ENCODE results near the gene GRK1. TPM values are rescaled to one million over a fixed set of nuclear protein-coding genes. Genes with fewer than 3 reads are reported as not detected.

Gene GRK1
- total RNA-seq, 4 donors from 2014 or later = not detected

GRCh38 chr13:113740286-113740556, 73.2 kb downstream of the GRK1 start:
- TF ChIP-seq POLR2A (IDR thresholded peaks at IDR 0.05) (no peak), EP300 (IDR thresholded peaks at IDR 0.05; ENCODE audit: low read depth) (no peak), POLR2AphosphoS5 (IDR thresholded peaks at IDR 0.05) (no peak)
- TF ChIP-seq, protein P1, sequence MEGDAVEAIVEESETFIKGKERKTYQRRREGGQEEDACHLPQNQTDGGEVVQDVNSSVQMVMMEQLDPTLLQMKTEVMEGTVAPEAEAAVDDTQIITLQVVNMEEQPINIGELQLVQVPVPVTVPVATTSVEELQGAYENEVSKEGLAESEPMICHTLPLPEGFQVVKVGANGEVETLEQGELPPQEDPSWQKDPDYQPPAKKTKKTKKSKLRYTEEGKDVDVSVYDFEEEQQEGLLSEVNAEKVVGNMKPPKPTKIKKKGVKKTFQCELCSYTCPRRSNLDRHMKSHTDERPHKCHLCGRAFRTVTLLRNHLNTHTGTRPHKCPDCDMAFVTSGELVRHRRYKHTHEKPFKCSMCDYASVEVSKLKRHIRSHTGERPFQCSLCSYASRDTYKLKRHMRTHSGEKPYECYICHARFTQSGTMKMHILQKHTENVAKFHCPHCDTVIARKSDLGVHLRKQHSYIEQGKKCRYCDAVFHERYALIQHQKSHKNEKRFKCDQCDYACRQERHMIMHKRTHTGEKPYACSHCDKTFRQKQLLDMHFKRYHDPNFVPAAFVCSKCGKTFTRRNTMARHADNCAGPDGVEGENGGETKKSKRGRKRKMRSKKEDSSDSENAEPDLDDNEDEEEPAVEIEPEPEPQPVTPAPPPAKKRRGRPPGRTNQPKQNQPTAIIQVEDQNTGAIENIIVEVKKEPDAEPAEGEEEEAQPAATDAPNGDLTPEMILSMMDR (IDR thresholded peaks at IDR 0.05) = no peak
- Histone ChIP-seq H3K4me3 (no peak overlapping the region), H3K9me3 (no peaks in the 10 kb centered on the region), H3K27me3 (no peaks in the 10 kb centered on the region), H3K27ac (no peak overlapping the region), H3K36me3 (no peaks in the 10 kb centered on the region), H3K4me1 (peaks cover 0 to 22% (median 19%) of the 10 kb centered on the region in 4 donors)
- DNase-seq = no peak
- in situ Hi-C loops (cut with MboI; ENCODE audit: low pct_ligation_motif_present in 1 of 4, low pct_unique_long_range_greater_than_20kb in 1 of 4, low sequenced_read_pairs in 3 of 4) (no loop called here), intact Hi-C loops (cut with DNase I; ENCODE audit: low total_unique reads) (no loop called here)
- WGBS, 2 donors (ENCODE audit: low coverage in 1 of 2) = 50 to 80% methylated on average over 3 to 9 of the region's 9 CpGs

- Histone ChIP-seq H3K36me3 (no peaks in the 10 kb centered on the region), H3K27me3 (no peaks in the 10 kb centered on the region), H3K9me3 (no peaks in the 10 kb centered on the region), H3K27ac (no peak overlapping the region), H3K4me3 (no peak overlapping the region), H3K4me1 (peaks cover 0 to 22% (median 19%) of the 10 kb centered on the region in 4 donors)
- intact Hi-C loops (cut with DNase I; ENCODE audit: low total_unique reads) (no loop called here), in situ Hi-C loops (cut with MboI; ENCODE audit: low pct_ligation_motif_present in 1 of 4, low pct_unique_long_range_greater_than_20kb in 1 of 4, low sequenced_read_pairs in 3 of 4) (no loop called here)
- WGBS, 2 donors (ENCODE audit: low coverage in 1 of 2) = 83 to 91% methylated on average over 4 to 16 of the region's 16 CpGs
- DNase-seq = no peak
- TF ChIP-seq POLR2AphosphoS5 (IDR thresholded peaks at IDR 0.05) (no peak), EP300 (IDR thresholded peaks at IDR 0.05; ENCODE audit: low read depth) (no peak), POLR2A (IDR thresholded peaks at IDR 0.05) (no peak)
- TF ChIP-seq, protein P1 (IDR thresholded peaks at IDR 0.05) = no peak
Observed at GRCh38 chr13:113740661-113741060, 73.6 kb downstream of the GRK1 start.

DNA sequence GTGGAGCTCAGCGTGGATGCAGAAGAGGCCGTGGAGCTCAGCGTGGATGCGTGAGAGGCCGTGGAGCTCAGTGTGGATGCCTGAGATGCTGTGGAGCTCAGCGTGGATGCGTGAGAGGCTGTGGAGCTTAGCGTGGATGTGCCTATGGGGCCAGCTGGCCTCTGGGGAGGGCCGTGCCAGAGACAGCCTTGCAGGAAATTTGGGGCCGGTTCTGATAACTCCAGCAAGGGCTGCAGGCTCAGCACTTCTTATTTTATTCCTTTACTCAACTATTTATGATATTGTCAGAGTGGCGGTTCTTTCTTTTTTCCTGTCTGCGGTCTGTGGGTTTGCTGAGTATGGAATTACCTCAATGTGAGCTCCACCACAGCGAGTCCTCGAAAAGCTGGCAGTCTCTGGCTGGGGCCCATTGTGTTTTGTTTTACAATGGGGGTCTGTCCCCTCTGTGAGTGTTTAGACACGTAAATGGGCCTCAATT, 74.2 kb downstream of the GRK1 start:
- in situ Hi-C loops (cut with MboI; ENCODE audit: low pct_ligation_motif_present in 1 of 4, low pct_unique_long_range_greater_than_20kb in 1 of 4, low sequenced_read_pairs in 3 of 4) (no loop called here), intact Hi-C loops (cut with DNase I; ENCODE audit: low total_unique reads) (no loop called here)
- DNase-seq = no peak
- Histone ChIP-seq H3K4me1 (peaks cover 0 to 22% (median 18%) of the 10 kb centered on the region in 4 donors), H3K4me3 (no peak overlapping the region), H3K36me3 (no peaks in the 10 kb centered on the region), H3K27ac (no peak overlapping the region), H3K9me3 (no peaks in the 10 kb centered on the region), H3K27me3 (no peaks in the 10 kb centered on the region)
- 52 to 66% methylated on average over 10 to 15 of the region's 15 CpGs for WGBS, 2 donors (ENCODE audit: low coverage in 1 of 2)
- TF ChIP-seq EP300 (IDR thresholded peaks at IDR 0.05; ENCODE audit: low read depth) (no peak), POLR2A (IDR thresholded peaks at IDR 0.05) (no peak)

GRCh38 chr13:113742000-113742441, 75.0 kb downstream of the GRK1 start:
- Histone ChIP-seq H3K4me1 (peaks cover 0 to 18% (median 12%) of the 10 kb centered on the region in 4 donors), H3K27ac (no peak overlapping the region), H3K9me3 (no peaks in the 10 kb centered on the region), H3K36me3 (no peaks in the 10 kb centered on the region), H3K27me3 (no peaks in the 10 kb centered on the region), H3K4me3 (no peak overlapping the region)
- intact Hi-C loops (cut with DNase I; ENCODE audit: low total_unique reads) = no loop called here
- in situ Hi-C loops (cut with MboI; ENCODE audit: low pct_ligation_motif_present in 1 of 4, low pct_unique_long_range_greater_than_20kb in 1 of 4, low sequenced_read_pairs in 3 of 4) = no loop called here
- 13 to 36% methylated on average over 4 to 15 of the region's 15 CpGs for WGBS, 2 donors (ENCODE audit: low coverage in 1 of 2)
- peak; percentile 55 for DNase-seq
- TF ChIP-seq POLR2AphosphoS5 (IDR thresholded peaks at IDR 0.05) = no peak
- TF ChIP-seq POLR2A (IDR thresholded peaks at IDR 0.05) = no peak
- TF ChIP-seq, protein P1 (IDR thresholded peaks at IDR 0.05) = no peak
- TF ChIP-seq EP300 (IDR thresholded peaks at IDR 0.05; ENCODE audit: low read depth) = no peak
